Measurements from ENCODE around the gene RGS8. TPM values are rescaled to one million over a fixed set of nuclear protein-coding genes. Genes with fewer than 3 reads are reported as not detected.
"Not testable (repeated sequence)": the region's sequence is repeated elsewhere in the genome, so short reads cannot be mapped to it uniquely, and the experiment has no call there.

Gene RGS8
- polyA plus RNA-seq, 3 donors = 0.03 to 0.04 (median 0.03) TPM

DNA sequence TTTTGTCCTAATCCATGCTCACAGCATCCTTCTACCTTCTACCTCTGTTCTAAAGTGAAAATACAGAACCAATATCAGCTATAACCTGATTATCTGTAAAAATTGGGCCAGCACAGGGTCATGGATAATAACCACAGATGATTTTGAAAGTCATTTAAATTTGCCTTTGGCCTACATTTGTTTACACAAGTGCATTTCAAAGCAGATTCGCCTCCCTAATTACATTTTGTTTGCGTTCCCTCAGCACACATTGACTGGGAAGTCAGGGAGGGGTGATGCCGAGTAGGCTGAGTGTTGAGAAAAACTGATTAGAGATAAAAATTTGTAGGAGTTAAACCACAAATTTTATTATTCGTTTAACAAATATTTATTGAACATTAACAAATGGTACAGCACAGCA is 19.2 kb upstream of the RGS8 start:
- DNase-seq (ENCODE audit: low read depth in 3 of 3, low spot score in 2 of 3) = no peak

DNA sequence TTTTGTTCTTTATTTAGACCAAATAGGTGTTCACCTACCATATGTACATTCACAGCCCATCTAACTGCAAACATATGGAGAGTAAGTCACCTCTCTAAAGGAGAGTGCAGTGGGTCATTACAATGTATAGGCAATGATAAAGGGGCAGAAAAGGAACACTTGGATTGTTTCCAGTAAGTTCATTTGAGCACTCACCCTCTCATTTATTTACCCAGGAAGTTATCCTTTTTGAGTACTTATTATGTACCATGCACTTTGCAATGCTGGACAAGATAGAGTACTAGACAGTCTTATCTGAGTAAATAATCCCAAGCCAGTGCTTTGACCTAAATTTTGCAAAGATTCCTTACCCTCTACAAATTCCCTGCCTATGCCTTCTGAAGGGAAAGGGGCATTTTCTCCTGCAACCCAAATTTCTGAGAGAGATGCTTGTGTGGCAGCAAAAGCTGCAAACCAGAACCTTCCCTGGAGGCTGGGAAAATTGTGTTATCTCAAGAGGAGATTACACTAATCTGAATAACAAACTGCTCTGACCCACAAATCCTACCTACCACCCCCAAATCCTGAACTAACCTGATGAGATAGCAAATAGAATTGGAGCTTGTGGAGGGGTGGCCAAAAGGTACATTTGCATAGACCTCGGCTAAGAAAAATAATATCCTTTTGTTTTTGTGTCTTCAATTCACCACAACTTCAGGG is 18.6 kb upstream of the RGS8 start:
- no peak for DNase-seq (ENCODE audit: low read depth in 3 of 3, low spot score in 2 of 3)

DNA sequence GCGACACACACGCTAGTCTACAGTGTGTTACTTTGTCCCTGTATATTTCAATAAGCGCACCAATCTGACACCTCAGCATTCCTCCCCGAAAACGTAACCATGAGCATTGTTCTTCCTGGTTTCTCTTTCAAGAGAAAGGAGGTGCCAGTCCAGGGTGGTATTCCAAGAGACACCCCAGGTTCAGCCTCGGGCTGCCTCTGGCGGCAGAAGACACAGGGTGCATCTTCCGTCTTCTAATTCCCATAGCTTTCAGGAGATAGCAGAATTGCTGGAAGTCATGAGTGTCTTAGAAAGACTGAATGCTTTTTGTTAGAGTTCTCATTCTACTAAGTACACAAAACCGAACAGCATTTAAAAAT is 15.9 kb upstream of the RGS8 start:
- DNase-seq (ENCODE audit: low read depth in 3 of 3, low spot score in 2 of 3) = no peak

DNA sequence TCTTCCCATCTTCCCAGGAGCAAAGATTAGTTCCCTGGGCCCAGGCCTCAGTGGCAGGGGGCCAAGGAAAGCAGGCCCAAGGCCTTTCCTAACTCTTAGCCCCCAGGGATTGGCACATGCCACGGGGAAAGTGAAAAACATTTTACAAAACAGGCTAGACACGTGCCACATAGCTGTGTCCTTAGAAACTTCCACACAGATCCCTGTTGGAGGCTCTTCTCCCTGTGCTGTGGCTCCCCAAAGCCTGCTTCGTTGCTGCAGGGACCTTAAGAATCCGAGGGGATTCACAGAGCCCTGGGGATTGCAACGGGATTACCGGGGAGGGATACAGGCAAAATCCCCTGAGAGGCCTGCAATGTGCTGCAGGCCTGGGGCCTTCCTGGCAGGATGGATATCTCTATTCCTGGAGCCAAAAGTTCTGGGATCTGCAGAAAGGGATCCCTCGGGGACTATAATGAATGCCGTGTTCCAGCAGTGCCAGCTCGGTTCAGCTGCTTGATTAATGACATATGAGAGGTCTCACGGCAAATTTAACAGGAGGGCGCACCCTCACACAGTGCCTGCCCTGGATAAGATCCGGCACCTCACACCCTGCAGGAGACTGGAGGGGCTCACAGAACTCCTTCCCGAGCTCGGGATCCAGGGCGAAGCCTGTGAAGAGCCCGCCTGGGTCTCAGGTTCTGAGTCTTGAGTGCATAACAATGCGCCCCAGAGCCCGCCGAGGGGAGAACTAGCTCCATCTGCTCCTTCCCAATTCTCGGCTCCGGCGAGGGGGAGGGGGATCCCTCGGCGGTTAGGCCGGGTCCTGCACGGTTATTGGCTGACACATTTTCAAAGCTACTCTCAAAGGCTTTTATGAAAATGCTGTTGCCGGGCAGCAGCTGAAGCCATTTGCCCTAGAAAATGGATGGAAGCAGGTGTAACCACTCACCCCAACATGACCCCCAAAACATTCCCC is 15.3 kb upstream of the RGS8 start:
- DNase-seq (ENCODE audit: low read depth in 3 of 3, low spot score in 2 of 3) = no peak

DNA sequence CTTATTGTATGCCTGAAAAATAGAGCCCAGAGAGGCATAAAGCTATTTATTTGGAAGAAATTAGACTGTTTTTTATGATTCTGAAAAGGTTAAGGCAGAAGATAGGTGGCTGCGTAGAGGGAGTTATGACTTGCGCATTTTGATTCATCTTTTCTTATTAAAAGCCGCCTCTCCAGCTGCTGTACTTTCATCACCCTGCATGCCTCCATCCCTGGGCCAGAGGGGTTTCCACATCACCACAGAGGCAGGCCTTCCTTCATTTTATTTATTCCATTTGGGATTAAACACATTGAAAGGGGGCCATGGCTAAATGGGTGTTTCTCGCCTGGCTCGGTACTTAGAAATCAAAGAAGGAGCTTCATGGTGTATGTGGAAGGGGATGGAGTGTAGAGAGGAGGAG is 14.6 kb upstream of the RGS8 start:
- no peak for DNase-seq (ENCODE audit: low read depth in 3 of 3, low spot score in 2 of 3)

DNA sequence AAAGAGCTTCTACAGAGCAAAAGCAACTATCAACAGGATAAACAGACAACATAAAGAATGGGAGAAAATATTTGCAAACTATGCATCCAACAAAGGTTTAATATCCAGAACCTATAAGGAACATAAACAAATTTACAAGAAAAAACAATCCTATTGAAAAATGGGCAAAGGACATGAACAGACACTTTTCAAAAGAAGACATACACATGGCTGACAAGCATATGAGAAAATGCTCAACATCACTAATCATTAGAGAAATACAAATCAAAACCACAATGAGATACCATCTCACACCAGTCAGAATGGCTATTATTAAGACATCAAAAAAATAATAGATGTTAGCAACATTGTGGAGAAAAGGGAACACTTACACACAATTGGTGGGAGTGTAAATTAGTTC is 8.8 kb upstream of the RGS8 start:
- not testable (repeated sequence) for DNase-seq (ENCODE audit: low read depth in 3 of 3, low spot score in 2 of 3)

DNA sequence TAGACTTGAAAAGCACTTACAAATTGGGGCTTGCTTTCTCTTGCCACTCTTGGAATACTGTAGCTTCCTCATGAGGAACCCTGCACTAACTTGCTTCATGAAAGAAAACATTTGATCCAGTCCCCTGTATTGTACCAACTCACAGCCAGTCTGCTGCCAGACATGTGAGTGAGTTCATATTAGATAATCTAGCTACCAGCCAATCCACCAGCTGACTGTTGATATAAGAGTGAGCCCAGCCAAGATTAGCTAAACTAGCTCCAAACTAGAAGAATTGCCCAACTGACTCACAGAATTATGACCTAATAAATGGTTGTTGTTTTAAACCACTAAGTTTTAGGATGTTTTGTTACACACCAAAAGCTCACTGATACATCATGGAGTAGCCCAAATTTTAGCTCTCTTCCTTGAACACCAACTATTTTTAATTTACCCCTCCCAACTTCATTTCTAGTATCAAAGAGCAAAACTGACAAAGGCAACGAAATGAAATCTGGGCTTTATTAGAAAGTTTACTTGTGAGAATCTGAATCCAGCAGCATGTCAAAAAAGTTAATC is 6.6 kb upstream of the RGS8 start:
- no peak for DNase-seq (ENCODE audit: low read depth in 3 of 3, low spot score in 2 of 3)

DNA sequence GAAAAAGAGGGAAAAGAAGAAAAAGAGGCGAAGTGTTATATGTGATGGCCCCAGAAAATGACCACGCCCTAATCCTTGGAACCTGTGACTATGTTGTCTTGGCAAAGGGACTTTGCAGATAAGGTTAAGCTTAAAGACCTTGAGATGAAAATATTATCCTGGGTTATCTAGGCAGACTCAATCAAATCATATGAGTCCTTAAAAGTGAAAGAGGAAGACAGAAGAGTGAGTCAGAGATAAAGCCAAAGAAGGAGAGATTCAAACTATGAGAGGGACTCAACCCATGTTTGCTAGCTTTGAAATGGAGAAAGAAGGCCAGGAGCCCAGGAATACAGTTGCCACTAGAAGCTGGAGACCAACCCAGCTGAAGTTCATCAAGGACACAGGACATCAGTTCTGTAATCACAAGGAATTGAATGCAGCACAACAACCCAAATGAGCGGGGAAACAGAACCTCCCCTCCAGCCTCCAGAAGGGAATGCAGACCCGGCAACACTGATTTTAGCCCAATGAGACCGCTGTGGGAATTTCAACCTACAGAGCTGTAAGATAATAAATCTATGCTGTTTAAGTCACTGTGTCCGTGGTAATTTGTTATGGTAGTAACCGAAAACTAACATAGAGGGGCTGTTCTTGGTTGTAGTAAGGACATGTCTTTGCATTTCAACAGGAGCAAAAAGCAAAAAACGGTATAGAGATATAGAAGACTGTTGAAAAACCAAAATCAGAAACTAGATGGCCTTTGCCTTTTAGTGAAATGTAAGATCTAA is 4.2 kb upstream of the RGS8 start:
- DNase-seq (ENCODE audit: low read depth in 3 of 3, low spot score in 2 of 3) = no peak

DNA sequence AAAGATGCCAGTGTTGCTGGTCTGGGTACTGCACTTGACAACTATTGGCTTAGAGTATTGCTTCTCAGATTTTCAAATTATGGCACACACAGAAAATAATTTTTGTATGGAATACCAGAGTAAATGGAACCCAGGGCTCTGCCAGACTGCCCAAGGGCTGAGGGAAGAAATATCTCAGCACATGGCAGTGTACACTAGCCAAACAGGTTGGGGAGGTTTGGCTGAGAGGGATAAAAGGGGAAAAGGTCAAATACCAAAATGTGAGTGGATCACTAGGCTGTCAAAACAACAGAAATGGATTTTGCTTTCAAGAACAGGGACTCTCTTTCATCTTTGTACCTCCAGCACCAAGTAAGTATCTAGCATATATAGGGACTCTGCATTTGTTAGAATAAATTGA is 3.0 kb upstream of the RGS8 start:
- no peak for DNase-seq (ENCODE audit: low read depth in 3 of 3, low spot score in 2 of 3)

DNA sequence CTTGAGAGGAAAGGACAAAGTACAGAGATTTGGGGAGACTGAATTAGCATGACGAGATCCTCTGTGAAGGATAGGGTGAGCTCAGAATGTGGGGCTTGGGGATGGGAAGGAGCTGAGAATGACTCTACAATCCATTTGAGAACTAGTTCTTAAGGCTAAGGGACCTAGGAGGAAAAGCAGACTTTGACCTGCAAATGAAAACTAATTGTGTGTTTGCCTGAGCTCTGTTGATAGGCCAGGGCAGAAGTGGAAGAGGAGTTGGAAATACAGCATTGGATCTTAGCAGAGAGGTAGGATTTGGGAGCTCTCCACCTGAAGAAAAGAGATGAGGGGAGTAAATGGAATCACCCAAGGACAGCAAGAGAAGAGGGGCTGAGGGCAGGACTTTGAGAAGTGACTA is 2.1 kb upstream of the RGS8 start:
- no peak for DNase-seq (ENCODE audit: low read depth in 3 of 3, low spot score in 2 of 3)

DNA sequence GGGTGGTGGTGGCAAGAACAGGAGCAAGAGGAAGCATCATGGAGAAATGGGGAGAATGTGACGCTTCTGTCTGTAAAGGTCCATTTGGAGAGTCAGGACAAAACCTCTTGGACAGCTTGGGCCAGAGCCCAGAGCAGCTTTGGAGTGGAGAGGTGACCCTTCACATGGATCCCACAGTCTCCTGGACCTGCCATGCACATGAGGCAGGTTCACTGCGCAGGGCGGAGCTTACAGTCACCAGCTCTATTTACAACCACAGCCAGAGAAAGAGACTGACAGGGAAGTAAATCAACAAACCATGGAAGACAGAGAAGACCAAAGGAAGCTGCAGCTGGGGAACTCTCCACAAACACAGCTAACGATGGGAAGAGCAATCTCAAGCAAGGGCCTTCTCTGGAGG is 828 bp upstream of the RGS8 start:
- no peak for DNase-seq (ENCODE audit: low read depth in 3 of 3, low spot score in 2 of 3)

DNA sequence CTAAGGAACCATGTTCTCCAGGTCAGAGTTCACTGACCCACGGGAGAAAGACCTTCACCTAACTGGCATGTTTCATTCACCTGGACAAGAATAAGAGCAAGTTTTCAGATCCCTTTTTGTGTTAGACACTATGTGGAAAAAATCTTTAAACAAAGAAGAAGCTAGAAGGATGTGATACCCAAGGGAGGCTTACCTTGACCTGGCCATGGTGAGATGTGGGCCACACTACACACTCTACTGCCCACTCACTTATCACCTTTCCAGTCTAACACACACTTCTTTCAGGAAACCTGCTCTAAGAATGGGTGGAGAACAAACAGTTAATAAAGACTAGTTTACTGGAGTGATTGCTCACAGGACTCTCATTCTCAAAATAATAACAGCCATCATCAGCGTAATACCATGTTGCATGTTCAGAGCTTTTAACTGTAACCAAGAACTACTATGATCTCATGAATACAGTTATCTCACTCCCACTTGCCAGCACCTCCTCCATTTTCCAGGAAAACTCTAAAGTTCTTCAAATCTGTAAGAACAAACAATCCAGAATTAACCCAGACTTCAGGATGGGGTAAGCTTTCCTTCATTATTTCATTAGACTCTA is 1.4 kb downstream of the RGS8 start:
- no peak for DNase-seq (ENCODE audit: low read depth in 3 of 3, low spot score in 2 of 3)

DNA sequence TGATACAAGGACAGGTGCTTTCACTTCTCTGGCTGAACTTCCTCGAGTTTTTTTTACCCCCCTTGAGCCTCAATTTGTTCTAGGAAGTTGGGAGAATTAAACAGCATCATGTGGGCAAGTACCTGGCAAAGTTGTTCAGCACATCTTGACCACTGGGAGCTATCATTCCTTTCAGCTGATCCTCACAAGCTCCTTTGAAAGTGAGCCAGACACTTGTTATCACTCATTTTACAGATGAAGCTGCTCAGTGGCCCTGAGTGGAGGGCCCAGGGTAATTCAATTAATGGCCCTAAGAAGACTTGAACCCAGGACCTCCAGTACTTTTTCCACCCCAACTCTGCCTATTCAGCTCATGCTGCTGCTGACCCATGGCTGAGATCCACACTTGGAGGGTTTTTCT is 2.0 kb downstream of the RGS8 start:
- no peak for DNase-seq (ENCODE audit: low read depth in 3 of 3, low spot score in 2 of 3)

DNA sequence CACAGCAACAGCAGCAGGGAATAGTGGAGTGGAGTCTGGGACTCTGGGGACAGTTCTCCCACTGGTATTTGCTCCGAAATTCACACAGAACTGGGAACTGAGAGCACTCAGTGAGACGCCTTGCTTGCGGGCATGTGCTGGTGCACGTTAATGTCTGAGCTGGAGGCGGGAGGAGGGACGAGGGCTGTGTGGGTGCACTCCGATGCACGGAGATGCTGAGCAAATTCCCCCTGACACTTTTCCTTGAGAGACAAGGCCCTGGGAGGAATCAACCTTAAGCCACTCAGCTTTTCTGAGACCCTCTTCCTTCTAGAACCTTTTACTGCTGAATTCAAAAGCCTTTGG is 2.8 kb downstream of the RGS8 start:
- DNase-seq (ENCODE audit: low read depth in 3 of 3, low spot score in 2 of 3) = no peak

DNA sequence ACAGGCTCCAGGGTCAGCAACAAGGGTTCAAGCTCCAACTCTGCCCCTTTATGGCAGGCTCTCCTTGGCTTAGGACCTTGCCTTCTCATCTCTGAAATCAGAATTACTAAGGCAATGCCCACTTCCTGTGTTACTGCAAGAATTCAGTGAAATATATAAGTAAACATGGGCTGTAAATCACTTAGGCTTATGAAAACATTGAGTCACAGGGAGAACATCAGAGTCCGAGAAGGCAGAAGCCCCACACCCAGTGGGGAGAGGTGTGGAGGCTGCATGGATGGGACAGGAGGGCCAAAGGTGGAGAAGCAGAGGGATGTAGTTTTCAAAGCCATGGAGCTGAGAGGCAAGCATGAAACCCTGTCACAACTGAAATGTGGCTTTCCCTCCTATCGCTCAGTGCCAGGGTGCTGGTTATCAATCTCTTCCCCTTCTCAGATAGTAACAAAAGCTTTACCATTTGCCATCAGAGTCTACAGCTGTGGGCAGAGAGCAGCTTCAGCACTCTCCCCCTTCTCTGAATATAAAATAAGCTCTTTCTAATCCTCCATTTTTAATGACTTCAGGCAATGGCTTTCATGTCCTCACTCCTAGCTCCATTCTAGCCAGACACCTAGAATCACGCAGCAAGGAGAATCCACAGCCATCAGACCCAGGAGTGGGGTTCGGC is 3.4 kb downstream of the RGS8 start:
- DNase-seq (ENCODE audit: low read depth in 3 of 3, low spot score in 2 of 3) = no peak

DNA sequence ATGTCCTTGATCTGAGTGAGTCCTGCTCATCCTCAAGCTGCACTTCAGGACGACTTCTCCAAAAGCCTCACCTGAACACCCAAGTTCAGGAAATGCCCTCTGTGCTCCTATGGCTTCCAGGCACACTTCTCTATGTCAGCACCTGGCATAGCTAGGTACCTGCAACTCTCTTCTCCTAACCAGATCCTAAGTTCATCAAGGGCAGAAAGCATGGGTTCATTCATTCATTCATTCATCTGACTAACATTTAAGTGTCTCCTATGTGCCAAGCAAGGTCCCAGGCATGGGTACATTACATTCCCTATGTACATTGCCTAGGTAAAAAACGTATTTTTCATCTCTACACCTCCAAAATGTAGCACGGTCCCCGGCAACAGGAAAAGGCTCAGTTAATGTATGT is 4.0 kb downstream of the RGS8 start:
- no peak for DNase-seq (ENCODE audit: low read depth in 3 of 3, low spot score in 2 of 3)

DNA sequence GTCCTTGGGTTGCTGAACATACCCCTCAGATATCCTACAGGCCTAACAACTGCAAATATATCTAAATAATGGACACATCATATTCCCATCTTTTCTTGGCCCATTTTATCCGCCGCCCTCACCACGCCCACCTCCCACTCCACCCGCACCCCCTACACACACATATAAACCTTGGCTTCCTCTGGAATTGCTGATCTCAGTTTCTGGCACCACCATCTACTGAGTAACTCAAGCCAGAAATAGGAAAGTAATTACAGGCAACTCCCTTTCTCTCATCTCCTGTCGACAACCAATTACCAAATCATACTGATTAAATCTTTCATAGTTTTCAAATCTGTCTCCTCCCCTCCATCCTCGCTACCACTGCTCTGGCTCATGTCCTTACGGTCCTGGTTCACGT is 4.7 kb downstream of the RGS8 start:
- DNase-seq (ENCODE audit: low read depth in 3 of 3, low spot score in 2 of 3) = no peak

DNA sequence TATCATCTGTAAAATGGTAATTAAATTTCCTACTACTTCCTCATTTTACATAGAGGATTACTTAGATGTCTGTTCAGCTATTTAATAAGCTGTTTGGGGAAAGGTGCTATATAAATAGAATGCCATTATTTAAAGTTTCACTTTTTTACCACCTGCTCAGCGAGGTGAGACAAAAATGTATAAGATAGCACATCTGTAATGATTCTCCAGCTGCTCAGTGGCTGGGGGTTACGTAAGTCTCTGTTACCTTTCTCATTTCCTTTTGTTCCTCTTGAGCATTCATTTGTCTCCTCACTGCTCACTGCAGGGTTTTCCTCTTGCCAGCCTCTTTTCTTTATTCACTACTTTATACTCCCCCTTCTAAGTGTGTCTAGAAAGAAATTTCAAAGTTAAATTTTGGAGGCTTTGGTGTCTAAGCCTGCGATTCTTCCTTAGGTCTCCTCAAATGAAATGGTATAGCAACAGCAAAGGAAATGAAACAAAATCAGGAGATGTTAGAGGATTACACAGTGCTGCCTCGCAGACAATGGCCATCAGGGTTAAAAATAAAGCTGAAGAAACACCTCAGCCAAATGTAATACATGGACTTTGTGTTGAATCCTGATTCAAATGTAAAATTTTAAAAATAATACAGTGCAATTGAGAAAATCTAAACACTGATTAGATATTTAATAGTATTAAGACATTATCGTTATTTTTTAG is 6.8 kb downstream of the RGS8 start:
- no peak for DNase-seq (ENCODE audit: low read depth in 3 of 3, low spot score in 2 of 3)

DNA sequence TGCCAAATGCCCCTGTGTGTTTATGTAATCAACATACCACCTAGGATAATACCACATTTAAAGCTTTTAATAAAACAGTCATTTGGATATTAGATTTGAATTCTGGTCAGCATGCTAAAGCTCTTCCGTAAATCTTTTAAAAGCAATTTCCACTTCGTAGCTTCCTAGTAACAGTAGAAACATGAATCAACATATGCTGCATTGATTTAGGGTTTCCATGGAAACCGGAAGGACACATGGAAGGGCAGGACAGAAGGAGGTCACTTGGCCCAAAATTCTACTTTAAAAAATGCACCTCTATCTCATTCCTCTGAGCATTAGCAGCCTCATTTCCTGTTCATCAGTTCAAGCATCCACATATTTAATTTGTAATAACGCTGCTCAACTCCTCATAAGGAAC is 8.1 kb downstream of the RGS8 start:
- DNase-seq (ENCODE audit: low read depth in 3 of 3, low spot score in 2 of 3) = no peak

Measured in right renal cortex interstitium (tissue), 3 donors.